ENCODE results near the gene CORO6. TPM values are rescaled to one million over a fixed set of nuclear protein-coding genes. Genes with fewer than 3 reads are reported as not detected.

The CORO6 gene
- total RNA-seq, 1 experiment from 2014 or later = 0.51 TPM

- DNase-seq (ENCODE audit: low read depth) = no peak
These were observed 11.2 kb upstream of the CORO6 start for GRCh38 chr17:29633886-29634285.

- no peak for DNase-seq (ENCODE audit: low read depth)
These were observed 8.0 kb upstream of the CORO6 start for GRCh38 chr17:29630630-29631193.

GRCh38 chr17:29629839-29630238 is 7.1 kb upstream of the CORO6 start:
- no peak for DNase-seq (ENCODE audit: low read depth)

GRCh38 chr17:29628644-29629043 is 5.9 kb upstream of the CORO6 start:
- no peak for DNase-seq (ENCODE audit: low read depth)

- no peak for DNase-seq (ENCODE audit: low read depth)
These were observed 5.2 kb upstream of the CORO6 start for GRCh38 chr17:29627951-29628350.

GRCh38 chr17:29625037-29625750 is 2.5 kb upstream of the CORO6 start:
- DNase-seq (ENCODE audit: low read depth) = peak; percentile 73

GRCh38 chr17:29624586-29624985 is 1.9 kb upstream of the CORO6 start:
- DNase-seq (ENCODE audit: low read depth) = no peak

- DNase-seq (ENCODE audit: low read depth) = no peak
These were observed 553 bp upstream of the CORO6 start for GRCh38 chr17:29623283-29623647.

GRCh38 chr17:29621751-29622194 is 939 bp downstream of the CORO6 start:
- DNase-seq (ENCODE audit: low read depth) = no peak

- no peak for DNase-seq (ENCODE audit: low read depth)
These were observed 1.8 kb downstream of the CORO6 start for GRCh38 chr17:29620779-29621500.

GRCh38 chr17:29620271-29620670 is 2.4 kb downstream of the CORO6 start:
- DNase-seq (ENCODE audit: low read depth) = peak; percentile 66

GRCh38 chr17:29619251-29619650 is 3.5 kb downstream of the CORO6 start:
- peak; percentile 52 for DNase-seq (ENCODE audit: low read depth)

GRCh38 chr17:29618272-29619065 is 4.2 kb downstream of the CORO6 start:
- DNase-seq (ENCODE audit: low read depth) = no peak

GRCh38 chr17:29617481-29618271 is 5.0 kb downstream of the CORO6 start:
- peak; percentile 86 for DNase-seq (ENCODE audit: low read depth)

- DNase-seq (ENCODE audit: low read depth) = peak; percentile 89
These were observed 5.6 kb downstream of the CORO6 start for GRCh38 chr17:29617125-29617480.

- no peak for DNase-seq (ENCODE audit: low read depth)
These were observed 6.2 kb downstream of the CORO6 start for GRCh38 chr17:29616300-29617048.

GRCh38 chr17:29615492-29616299 is 7.0 kb downstream of the CORO6 start:
- peak; percentile 87 for DNase-seq (ENCODE audit: low read depth)

- peak; percentile 29 for DNase-seq (ENCODE audit: low read depth)
These were observed 7.7 kb downstream of the CORO6 start for GRCh38 chr17:29615048-29615385.

- DNase-seq (ENCODE audit: low read depth) = no peak
These were observed 8.2 kb downstream of the CORO6 start for GRCh38 chr17:29614349-29615047.
